Measurements from ENCODE around the gene CNGA2. TPM values are rescaled to one million over a fixed set of nuclear protein-coding genes. Genes with fewer than 3 reads are reported as not detected.

The CNGA2 gene
- total and polyA plus RNA-seq, 9 of the 15 experiments (the other 6 are each of a cell fraction or from before 2014, with no cell fraction given): not detected

GRCh38 chrX:151692825-151693224, 41.7 kb upstream of the CNGA2 start (continued):
- TF ChIP-seq MECOM (CRISPR knock-in tag; IDR thresholded peaks at IDR 0.05) (no peak), TBL1XR1 (IDR thresholded peaks at IDR 0.05; ENCODE audit: low read length in 2 of 2) (no peak), MAFK (IDR thresholded peaks at IDR 0.05; ENCODE audit: low read length) (no peak)
- TF ChIP-seq, protein P1, sequence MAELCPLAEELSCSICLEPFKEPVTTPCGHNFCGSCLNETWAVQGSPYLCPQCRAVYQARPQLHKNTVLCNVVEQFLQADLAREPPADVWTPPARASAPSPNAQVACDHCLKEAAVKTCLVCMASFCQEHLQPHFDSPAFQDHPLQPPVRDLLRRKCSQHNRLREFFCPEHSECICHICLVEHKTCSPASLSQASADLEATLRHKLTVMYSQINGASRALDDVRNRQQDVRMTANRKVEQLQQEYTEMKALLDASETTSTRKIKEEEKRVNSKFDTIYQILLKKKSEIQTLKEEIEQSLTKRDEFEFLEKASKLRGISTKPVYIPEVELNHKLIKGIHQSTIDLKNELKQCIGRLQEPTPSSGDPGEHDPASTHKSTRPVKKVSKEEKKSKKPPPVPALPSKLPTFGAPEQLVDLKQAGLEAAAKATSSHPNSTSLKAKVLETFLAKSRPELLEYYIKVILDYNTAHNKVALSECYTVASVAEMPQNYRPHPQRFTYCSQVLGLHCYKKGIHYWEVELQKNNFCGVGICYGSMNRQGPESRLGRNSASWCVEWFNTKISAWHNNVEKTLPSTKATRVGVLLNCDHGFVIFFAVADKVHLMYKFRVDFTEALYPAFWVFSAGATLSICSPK (IDR thresholded peaks at IDR 0.05; ENCODE audit: borderline replicate concordance): no peak

- H2AFZ ChIP-seq (ENCODE audit: low read depth, low read length): no peak overlapping the region
- no peaks in the 10 kb centered on the region for H3K36me3 ChIP-seq (ENCODE audit: control insufficient read depth, insufficient read depth, low read length)
- ATAC-seq (no peak), FAIRE-seq (no peak), DNase-seq (ENCODE audit: extremely low read depth in 1 of 4, low spot score in 3 of 4) (no peak)
- POLR2A ChIA-PET: no interaction called here
- BruUV-seq (replicated peaks): no TSS peak
- no peaks in the 10 kb centered on the region for H3K9me1 ChIP-seq (ENCODE audit: control insufficient read depth, insufficient read depth, low read length)
- H4K20me1 ChIP-seq (replicated peaks; ENCODE audit: control insufficient read depth, insufficient read depth, low read length): no peaks in the 10 kb centered on the region
- no peak overlapping the region for H3K4me2 ChIP-seq (ENCODE audit: insufficient read depth, low read length)
- H3K4me3 ChIP-seq: no peak overlapping the region
- no peaks in the 10 kb centered on the region for H3K79me2 ChIP-seq (ENCODE audit: control insufficient read depth, insufficient read depth, low read length)
- H3K4me1 ChIP-seq (replicated peaks in 1 of 2; ENCODE audit: control insufficient read depth in 2 of 2, insufficient read depth in 2 of 2, low read length in 2 of 2): no peaks in the 10 kb centered on the region; a peak in 1 of 5 replicates
- WGBS (ENCODE audit: insufficient coverage, low coverage, missing lambda C conversion rate): 22% methylated on average over 9 of the region's 12 CpGs
- in situ Hi-C loops (cut with MboI): loop anchor here (25.0 kb wide), 1 partner anchor 932 kb away; no protein-coding TSS in a partner anchor
- no peak overlapping the region for H3K9ac ChIP-seq (ENCODE audit: insufficient read depth in 1 of 2, low read depth in 2 of 2, low read length in 2 of 2)
- intact Hi-C loops (cut with micrococcal nuclease): no loop called here
- no peak overlapping the region for H3K27ac ChIP-seq (ENCODE audit: extremely low read depth, low read depth, low read length)
- CTCF ChIA-PET (ENCODE audit: low intra/inter-chr PET ratio): no interaction called here
- no peaks in the 10 kb centered on the region for H3K9me3 ChIP-seq (replicated peaks; ENCODE audit: control insufficient read depth, insufficient read depth, low read depth, low read length)
- H3K27me3 ChIP-seq (ENCODE audit: control insufficient read depth in 2 of 2, insufficient read depth in 2 of 2, low read length in 2 of 2): peaks cover 0 to 33% of the 10 kb centered on the region in 2 experiments; a peak in 3 of 5 replicates
- TF ChIP-seq HLTF (IDR thresholded peaks at IDR 0.05): no peak
- TF ChIP-seq, protein P2, sequence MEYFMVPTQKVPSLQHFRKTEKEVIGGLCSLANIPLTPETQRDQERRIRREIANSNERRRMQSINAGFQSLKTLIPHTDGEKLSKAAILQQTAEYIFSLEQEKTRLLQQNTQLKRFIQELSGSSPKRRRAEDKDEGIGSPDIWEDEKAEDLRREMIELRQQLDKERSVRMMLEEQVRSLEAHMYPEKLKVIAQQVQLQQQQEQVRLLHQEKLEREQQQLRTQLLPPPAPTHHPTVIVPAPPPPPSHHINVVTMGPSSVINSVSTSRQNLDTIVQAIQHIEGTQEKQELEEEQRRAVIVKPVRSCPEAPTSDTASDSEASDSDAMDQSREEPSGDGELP (CRISPR knock-in tag; IDR thresholded peaks at IDR 0.05; ENCODE audit: borderline replicate concordance): no peak
- TF ChIP-seq PHTF2 (CRISPR knock-in tag; IDR thresholded peaks at IDR 0.05): no peak
- no peak for TF ChIP-seq TBP (optimal IDR thresholded peaks at IDR 0.05; ENCODE audit: low read depth, low read length)
- TF ChIP-seq U2AF1 (optimal IDR thresholded peaks at IDR 0.05; ENCODE audit: low read depth, low read length): no peak
- TF ChIP-seq, protein P3, sequence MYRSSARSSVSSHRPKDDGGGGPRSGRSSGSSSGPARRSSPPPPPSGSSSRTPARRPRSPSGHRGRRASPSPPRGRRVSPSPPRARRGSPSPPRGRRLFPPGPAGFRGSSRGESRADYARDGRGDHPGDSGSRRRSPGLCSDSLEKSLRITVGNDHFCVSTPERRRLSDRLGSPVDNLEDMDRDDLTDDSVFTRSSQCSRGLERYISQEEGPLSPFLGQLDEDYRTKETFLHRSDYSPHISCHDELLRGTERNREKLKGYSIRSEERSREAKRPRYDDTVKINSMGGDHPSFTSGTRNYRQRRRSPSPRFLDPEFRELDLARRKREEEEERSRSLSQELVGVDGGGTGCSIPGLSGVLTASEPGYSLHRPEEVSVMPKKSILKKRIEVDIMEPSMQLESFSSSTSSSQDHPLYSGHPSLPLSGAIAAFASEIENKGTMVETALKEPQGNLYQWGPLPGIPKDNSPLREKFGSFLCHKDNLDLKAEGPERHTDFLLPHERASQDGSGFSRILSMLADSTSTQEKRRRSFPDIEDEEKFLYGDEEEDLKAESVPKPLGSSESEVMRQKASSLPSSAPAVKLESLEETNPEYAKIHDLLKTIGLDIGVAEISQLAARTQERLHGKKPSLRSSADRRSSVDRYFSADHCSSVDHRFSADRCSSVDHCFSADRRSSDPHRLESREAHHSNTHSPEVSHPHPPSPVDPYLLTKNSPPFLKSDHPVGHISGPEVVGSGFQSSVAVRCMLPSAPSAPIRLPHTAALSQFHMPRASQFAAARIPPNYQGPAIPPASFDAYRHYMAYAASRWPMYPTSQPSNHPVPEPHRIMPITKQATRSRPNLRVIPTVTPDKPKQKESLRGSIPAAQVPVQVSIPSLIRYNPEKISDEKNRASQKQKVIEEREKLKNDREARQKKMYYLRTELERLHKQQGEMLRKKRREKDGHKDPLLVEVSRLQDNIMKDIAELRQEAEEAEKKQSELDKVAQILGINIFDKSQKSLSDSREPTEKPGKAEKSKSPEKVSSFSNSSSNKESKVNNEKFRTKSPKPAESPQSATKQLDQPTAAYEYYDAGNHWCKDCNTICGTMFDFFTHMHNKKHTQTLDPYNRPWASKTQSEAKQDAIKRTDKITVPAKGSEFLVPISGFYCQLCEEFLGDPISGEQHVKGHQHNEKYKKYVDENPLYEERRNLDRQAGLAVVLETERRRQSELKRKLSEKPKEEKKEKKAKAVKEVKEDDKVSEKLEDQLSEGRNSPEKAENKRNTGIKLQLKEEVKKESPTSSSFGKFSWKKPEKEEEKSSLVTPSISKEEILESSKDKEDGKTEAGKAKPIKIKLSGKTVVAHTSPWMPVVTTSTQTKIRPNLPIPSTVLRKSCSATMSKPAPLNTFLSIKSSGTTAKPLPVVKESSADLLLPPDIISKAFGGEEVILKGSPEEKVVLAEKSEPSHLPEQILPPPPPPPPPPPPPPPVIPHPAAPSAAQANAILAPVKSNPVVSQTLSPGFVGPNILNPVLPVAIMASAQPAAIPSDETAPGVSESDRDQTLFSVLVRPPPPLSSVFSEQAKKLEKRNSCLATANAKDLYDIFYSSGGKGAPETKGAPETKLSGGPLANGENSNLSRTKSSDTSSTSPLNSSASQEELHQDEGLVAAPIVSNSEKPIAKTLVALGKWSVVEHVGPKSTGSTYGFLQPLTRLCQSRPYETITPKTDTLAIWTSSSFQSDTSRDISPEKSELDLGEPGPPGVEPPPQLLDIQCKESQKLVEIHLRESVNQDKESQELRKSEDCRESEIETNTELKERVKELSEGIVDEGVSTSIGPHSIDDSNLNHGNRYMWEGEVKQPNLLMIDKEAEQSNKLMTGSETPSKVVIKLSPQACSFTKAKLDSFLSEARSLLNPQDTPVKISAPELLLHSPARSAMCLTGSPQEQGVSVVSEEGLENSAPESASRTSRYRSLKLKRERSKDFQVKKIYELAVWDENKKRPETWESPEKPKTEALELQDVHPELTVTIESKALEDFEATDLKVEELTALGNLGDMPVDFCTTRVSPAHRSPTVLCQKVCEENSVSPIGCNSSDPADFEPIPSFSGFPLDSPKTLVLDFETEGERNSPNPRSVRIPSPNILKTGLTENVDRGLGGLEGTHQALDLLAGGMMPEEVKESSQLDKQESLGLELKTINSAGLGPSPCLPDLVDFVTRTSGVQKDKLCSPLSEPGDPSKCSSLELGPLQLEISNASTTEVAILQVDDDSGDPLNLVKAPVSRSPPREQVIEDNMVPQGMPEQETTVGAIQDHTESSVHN (IDR thresholded peaks at IDR 0.05; ENCODE audit: borderline replicate concordance in 1 of 2, low read depth in 1 of 2): no peak
Measured at GRCh38 chrX:151694121-151694520, 40.4 kb upstream of the CNGA2 start.

Data from K562 (cell line).